Colonic mucosa (tissue), 4 donors: ENCODE data around the gene VPS39. TPM values are rescaled to one million over a fixed set of nuclear protein-coding genes. Genes with fewer than 3 reads are reported as not detected.

Source experiments
- DNase-seq: peaks from one replicate; pipeline ENCODE4 v3.0.0-alpha.2; 2020
- H3K27ac ChIP-seq: fragments of 200-600 bp; one replicate; pipeline ENCODE4 v1.8.0; 2021
- H3K27me3 ChIP-seq: fragments of 200-600 bp; one replicate; pipeline ENCODE4 v1.8.0; 2021
- H3K36me3 ChIP-seq: fragments of 200-600 bp; one replicate; pipeline ENCODE4 v1.8.0; 2021
- H3K4me1 ChIP-seq: fragments of 200-600 bp; one replicate; pipeline ENCODE4 v1.8.0; 2021; ENCODE audit warnings: mild to moderate bottlenecking
- H3K4me3 ChIP-seq: fragments of 200-600 bp; one replicate; pipeline ENCODE4 v1.8.0; 2021
- H3K9ac ChIP-seq, 2 donors: one replicate each; pipeline ENCODE4 v1.7.0; 2013; ENCODE audit warnings: control low read depth in 2 of 2, low read depth in 2 of 2, low read length in 2 of 2
- H3K9me3 ChIP-seq: fragments of 200-600 bp; one replicate; pipeline ENCODE4 v1.8.0; 2021
- intact Hi-C: fragments of 100-400 bp; cut with DNase I; formaldehyde crosslinking; loops from one replicate; pipeline ENCODE4 v1.14.1; 2022
- total RNA-seq, 2 donors: library from RNA; stranded (reverse); fragmentation: NEBNext Ultra II Directional in 1 of 2; extraction: Animal tissue kit (Norgen Biotek cat#: 25700) in 1 of 2; gene quantifications; one replicate each; pipeline ENCODE4 v1.2.1, GENCODE V29; 2021
- TF ChIP-seq, protein P1 (sequence below): fragments of 200-600 bp; IDR thresholded peaks from one replicate; pipeline ENCODE4 v1.8.0; 2022; ENCODE audit warnings: antibody characterized with exemption, mild to moderate bottlenecking
- donor health status: healthy.
- donor health status: DM: no; HTN: no; CAD: no.
- donor health status: DM: no; HTN: no; CAD: no.

The VPS39 gene
- total RNA-seq, 2 donors from 2014 or later, result 49.1 to 50.4 TPM

DNA sequence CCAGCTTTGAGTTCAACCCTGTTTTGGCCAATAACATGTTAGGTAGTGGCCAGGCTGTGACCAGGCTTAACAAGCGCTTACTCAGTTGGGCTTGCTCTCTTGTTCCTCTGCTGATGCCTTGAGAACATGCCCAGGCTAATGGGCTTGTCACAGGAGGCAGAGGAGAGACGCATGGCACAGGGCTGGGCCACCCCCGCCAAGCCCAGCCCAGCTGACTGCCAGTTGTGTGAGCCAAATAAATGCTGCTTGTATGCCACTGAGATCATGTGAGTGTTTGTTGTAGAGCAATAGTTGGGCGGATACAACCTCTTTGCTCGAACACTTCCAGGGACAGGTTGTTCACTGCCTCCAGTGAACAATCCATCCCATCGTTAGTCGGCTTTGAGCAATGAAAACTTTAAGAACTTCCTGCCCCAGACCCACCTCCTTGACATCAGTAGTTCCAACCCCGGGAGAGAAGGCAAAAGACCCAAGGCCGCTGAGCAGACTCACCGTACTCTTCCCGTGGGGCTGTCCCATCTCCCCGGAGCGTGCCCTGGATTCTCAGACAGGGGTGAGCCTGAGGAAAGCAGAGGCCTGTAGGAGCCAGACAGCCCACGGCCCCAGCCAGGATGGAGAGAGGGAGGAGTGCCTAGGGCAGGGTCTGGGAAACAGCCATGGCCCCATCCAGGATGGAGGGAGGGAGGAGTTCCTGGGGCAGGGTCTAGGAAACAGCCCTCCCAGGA lies 55.7 kb downstream of the VPS39 start:
- no peaks in the 10 kb centered on the region for H3K36me3 ChIP-seq
- H3K9ac ChIP-seq, result no peak overlapping the region
- no peaks in the 10 kb centered on the region for H3K4me1 ChIP-seq
- intact Hi-C loops, result no loop called here
- TF ChIP-seq, protein P1, sequence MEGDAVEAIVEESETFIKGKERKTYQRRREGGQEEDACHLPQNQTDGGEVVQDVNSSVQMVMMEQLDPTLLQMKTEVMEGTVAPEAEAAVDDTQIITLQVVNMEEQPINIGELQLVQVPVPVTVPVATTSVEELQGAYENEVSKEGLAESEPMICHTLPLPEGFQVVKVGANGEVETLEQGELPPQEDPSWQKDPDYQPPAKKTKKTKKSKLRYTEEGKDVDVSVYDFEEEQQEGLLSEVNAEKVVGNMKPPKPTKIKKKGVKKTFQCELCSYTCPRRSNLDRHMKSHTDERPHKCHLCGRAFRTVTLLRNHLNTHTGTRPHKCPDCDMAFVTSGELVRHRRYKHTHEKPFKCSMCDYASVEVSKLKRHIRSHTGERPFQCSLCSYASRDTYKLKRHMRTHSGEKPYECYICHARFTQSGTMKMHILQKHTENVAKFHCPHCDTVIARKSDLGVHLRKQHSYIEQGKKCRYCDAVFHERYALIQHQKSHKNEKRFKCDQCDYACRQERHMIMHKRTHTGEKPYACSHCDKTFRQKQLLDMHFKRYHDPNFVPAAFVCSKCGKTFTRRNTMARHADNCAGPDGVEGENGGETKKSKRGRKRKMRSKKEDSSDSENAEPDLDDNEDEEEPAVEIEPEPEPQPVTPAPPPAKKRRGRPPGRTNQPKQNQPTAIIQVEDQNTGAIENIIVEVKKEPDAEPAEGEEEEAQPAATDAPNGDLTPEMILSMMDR, result no peak
- no peak overlapping the region for H3K27ac ChIP-seq
- no peak overlapping the region for H3K4me3 ChIP-seq
- no peaks in the 10 kb centered on the region for H3K9me3 ChIP-seq
- peak; percentile 60 for DNase-seq
- no peaks in the 10 kb centered on the region for H3K27me3 ChIP-seq

DNA sequence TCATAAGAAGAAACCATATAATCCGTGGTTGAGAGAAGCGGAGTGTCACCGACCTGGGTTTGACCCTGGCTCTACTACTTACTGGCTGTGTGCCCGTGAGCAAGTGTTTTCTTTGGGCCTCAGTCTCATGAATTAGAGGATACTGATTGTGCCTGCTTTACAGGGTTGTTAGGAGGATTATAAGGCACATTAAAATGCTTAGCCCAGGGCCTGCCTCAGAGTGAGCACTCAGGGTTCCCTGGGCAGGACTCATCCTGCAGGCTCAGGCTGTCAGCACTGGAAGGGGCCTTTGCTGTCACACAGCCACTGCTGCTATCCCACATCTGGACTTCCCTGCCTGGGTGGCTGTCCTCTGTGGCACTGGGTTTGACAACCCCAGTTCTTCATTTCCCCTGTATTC lies 56.4 kb downstream of the VPS39 start:
- DNase-seq, result no peak
- Histone ChIP-seq H3K36me3 (no peaks in the 10 kb centered on the region), H3K27me3 (no peaks in the 10 kb centered on the region), H3K9ac (peak overlapping the region in 1 of 2 donors; percentile 9), H3K4me1 (no peaks in the 10 kb centered on the region), H3K27ac (no peak overlapping the region), H3K9me3 (no peaks in the 10 kb centered on the region), H3K4me3 (no peak overlapping the region)
- TF ChIP-seq, protein P1, result no peak
- intact Hi-C loops, result no loop called here

DNA sequence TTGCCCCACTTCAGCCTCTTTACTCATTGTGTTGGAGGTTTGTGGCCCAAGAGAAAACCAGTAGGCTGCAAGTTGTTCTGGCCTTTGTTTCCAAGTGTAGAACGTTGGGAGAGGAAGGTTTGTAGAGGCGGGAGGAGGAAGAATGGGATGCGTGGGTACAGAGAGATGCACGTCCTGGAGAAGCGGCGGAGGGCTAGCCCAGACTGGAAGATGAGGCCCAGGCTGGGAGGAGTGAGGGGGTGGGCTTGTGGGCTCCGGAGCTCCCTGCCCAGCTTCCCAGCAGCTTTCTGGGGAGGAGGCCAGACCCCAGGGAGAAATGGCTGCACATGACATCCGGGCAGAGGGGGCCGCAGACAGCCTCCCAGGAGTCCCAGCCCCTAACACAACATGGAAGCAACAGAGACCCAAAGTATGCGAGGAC lies 57.0 kb downstream of the VPS39 start:
- Histone ChIP-seq H3K4me1 (no peaks in the 10 kb centered on the region), H3K36me3 (no peaks in the 10 kb centered on the region), H3K9ac (no peak overlapping the region), H3K27ac (no peak overlapping the region), H3K4me3 (no peak overlapping the region), H3K9me3 (no peaks in the 10 kb centered on the region), H3K27me3 (no peaks in the 10 kb centered on the region)
- DNase-seq, result no peak
- TF ChIP-seq, protein P1, result no peak
- intact Hi-C loops, result no loop called here

DNA sequence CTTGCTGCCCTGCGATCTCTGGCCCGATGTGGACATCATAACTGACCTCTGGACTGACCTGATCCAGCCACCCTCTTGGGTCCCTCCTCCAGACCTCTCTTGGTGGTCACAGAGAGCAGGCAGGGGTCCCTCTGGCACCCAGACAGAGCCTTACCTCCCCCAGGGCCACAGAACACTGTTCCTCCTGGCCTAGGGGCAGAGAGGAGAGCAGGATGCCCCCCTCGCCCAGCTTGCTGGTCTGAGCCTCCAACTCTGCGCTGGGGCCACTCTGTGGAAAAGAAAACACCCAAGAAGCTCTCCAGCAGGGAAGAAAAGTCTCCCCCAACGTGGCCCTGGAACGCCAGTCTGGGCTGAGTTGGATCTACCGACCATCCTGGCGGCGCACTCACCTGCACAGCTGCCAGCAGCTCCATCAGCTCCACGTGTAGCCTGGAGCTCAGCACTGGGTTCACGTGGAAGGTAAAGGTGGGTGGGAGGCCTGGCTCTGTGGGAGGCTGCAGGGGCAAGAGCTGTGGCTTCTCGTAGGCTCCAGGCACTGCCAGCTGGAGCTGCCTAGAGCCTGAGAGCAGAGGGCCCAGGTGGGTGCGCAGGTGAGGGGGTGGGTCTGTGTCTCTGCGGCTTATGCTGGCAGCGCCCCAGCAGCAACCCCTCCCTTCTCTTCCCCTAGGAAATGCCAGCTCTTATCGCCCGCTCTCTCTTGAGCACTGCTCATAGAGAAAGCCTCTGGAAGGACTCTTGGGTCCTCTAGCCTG lies 57.7 kb downstream of the VPS39 start:
- Histone ChIP-seq H3K9me3 (no peaks in the 10 kb centered on the region), H3K4me1 (no peaks in the 10 kb centered on the region), H3K9ac (no peak overlapping the region), H3K27me3 (no peaks in the 10 kb centered on the region), H3K36me3 (no peaks in the 10 kb centered on the region), H3K4me3 (no peak overlapping the region), H3K27ac (no peak overlapping the region)
- intact Hi-C loops, result no loop called here
- TF ChIP-seq, protein P1, result no peak
- no peak for DNase-seq

- TF ChIP-seq, protein P1, result no peak
- intact Hi-C loops, result no loop called here
- no peak overlapping the region for H3K27ac ChIP-seq
- H3K9ac ChIP-seq, result no peak overlapping the region
- H3K36me3 ChIP-seq, result no peaks in the 10 kb centered on the region
- no peaks in the 10 kb centered on the region for H3K27me3 ChIP-seq
- H3K4me3 ChIP-seq, result no peak overlapping the region
- no peaks in the 10 kb centered on the region for H3K4me1 ChIP-seq
- H3K9me3 ChIP-seq, result no peaks in the 10 kb centered on the region
- no peak for DNase-seq
These were observed 58.4 kb downstream of the VPS39 start for GRCh38 chr15:42149493-42150218.
